GM12892 (cell line): ENCODE measurements around the gene MYPN.

Source experiments
- POLR2A ChIP-seq: IDR thresholded peaks from 2 replicates; pipeline ENCODE4 v1.6.1; 2011; ENCODE audit warnings: low read depth, low read length, control low read depth
- TAF1 ChIP-seq: IDR thresholded peaks from 2 replicates; pipeline ENCODE4 v1.6.1; 2011; ENCODE audit warnings: low read depth, mild to moderate bottlenecking, control low read depth, low read length, borderline replicate concordance

- TF ChIP-seq POLR2A (no peak), TAF1 (no peak)
Observed at GRCh38 chr10:68079434-68079833, 29.9 kb upstream of the MYPN start.
